Suppressor macrophage (primary cell): ENCODE measurements around the gene CD320.
"Not testable (repeated sequence)": the region's sequence is repeated elsewhere in the genome, so short reads cannot be mapped to it uniquely, and the experiment has no call there.

Experiments used
- DNase-seq, 4 experiments: peaks; one replicate each; pipeline ENCODE4 v3.0.0-alpha.2; 2020 to 2022

Gene CD320

GRCh38 chr19:8308891-8309291 is 733 bp upstream of the CD320 start:
- no peak for DNase-seq

GRCh38 chr19:8307400-8307964 is 676 bp downstream of the CD320 start:
- DNase-seq, result no peak

- no peak for DNase-seq
Observed at GRCh38 chr19:8306235-8307054, 1.7 kb downstream of the CD320 start.

GRCh38 chr19:8305798-8306197 is 2.4 kb downstream of the CD320 start:
- DNase-seq, result no peak

GRCh38 chr19:8304841-8305621 is 3.1 kb downstream of the CD320 start:
- DNase-seq, result no peak

- DNase-seq, result no peak
Observed at GRCh38 chr19:8302734-8303133, 5.4 kb downstream of the CD320 start.

- peak in 3 of 4 experiments; percentile 40 to 68 (median 47) for DNase-seq
Observed at GRCh38 chr19:8302357-8302691, 5.8 kb downstream of the CD320 start.

- DNase-seq, result not testable (repeated sequence)
Observed at GRCh38 chr19:8291337-8291736, 16.8 kb downstream of the CD320 start.

GRCh38 chr19:8276508-8276907 is 31.6 kb downstream of the CD320 start:
- DNase-seq, result not testable (repeated sequence)

GRCh38 chr19:8269724-8270123 is 38.4 kb downstream of the CD320 start:
- DNase-seq, result no peak

GRCh38 chr19:8265872-8266271 is 42.3 kb downstream of the CD320 start:
- no peak for DNase-seq

GRCh38 chr19:8264248-8264647 is 43.9 kb downstream of the CD320 start:
- DNase-seq, result not testable (repeated sequence)

GRCh38 chr19:8262431-8262830 is 45.7 kb downstream of the CD320 start:
- DNase-seq, result no peak

- DNase-seq, result no peak
Observed at GRCh38 chr19:8261881-8262280, 46.3 kb downstream of the CD320 start.

- DNase-seq, result no peak
Observed at GRCh38 chr19:8261347-8261746, 46.8 kb downstream of the CD320 start.

- no peak for DNase-seq
Observed at GRCh38 chr19:8259922-8260247, 48.3 kb downstream of the CD320 start.

GRCh38 chr19:8259142-8259921 is 48.8 kb downstream of the CD320 start:
- DNase-seq, result no peak

- no peak for DNase-seq
Observed at GRCh38 chr19:8257052-8257443, 51.1 kb downstream of the CD320 start.

GRCh38 chr19:8256276-8257051 is 51.7 kb downstream of the CD320 start:
- no peak for DNase-seq

GRCh38 chr19:8255426-8256125 is 52.6 kb downstream of the CD320 start:
- DNase-seq, result no peak

- DNase-seq, result no peak
Observed at GRCh38 chr19:8254286-8255001, 53.7 kb downstream of the CD320 start.
